GM12878 (cell line): Measurements from ENCODE around the gene CORO2B. TPM values are rescaled to one million over a fixed set of nuclear protein-coding genes. Genes with fewer than 3 reads are reported as not detected.
A peak's percentile ranks its signal among the peaks of the same experiment; 100 is the strongest.

ENCODE experiments used
- ATAC-seq: fragments of 200-7000 bp; cut with Tn5 transposase; 3 replicates; pipeline ENCODE4 v1.9.1; 2020; ENCODE audit warnings: mild to moderate bottlenecking, moderate library complexity
- BruUV-seq: library from RNA; stranded (reverse); fragments of 400-500 nt; replicated peaks from 2 replicates; lab custom pipeline; 2021; lab: Mats Ljungman, UMichigan
- CTCF ChIA-PET: fragments of 300-600 bp; sonication (Branson Sonifier 250); formaldehyde crosslinking; extraction: SDS; loops from one replicate; lab custom pipeline; 2021; ENCODE audit warnings: inconsistent platforms; lab: Yijun Ruan, JAX
- POLR2A ChIA-PET: fragments of 350-600 bp; formaldehyde crosslinking; extraction: SDS; loops from one replicate; lab custom pipeline; 2021; ENCODE audit warnings: inconsistent platforms; lab: Charles Lee
- RAD21 ChIA-PET: fragments of 300-600 bp; sonication (Branson Sonifier 250); formaldehyde crosslinking; loops from one replicate; lab custom pipeline; 2023; ENCODE audit warnings: antibody characterized with exemption; ENCODE audit not compliant: unreplicated experiment; lab: Charles Lee
- SMC1A ChIA-PET: fragments of 300-600 bp; sonication (Branson Sonifier 250); formaldehyde crosslinking; loops from one replicate; lab custom pipeline; 2023; ENCODE audit not compliant: unreplicated experiment, uncharacterized antibody; lab: Charles Lee
- DNase-seq: peaks from one replicate; pipeline ENCODE4 v3.0.0-alpha.2; 2011; ENCODE audit warnings: low read depth, low spot score
- FAIRE-seq: peaks from 3 replicates; lab custom pipeline; 2011; peaks lifted over from hg19 to GRCh38; lab: Jason Lieb, UNC
- H2AFZ ChIP-seq: 2 replicates; pipeline ENCODE4 v1.6.0; 2011; ENCODE audit warnings: low read depth, low read length, control low read depth; ENCODE audit not compliant: control insufficient read depth
- H3K27ac ChIP-seq: 2 replicates; pipeline ENCODE4 v1.5.1; 2011; ENCODE audit warnings: control low read depth; ENCODE audit not compliant: control insufficient read depth, insufficient read depth
- H3K27me3 ChIP-seq, 2 experiments: replicated peaks in 1 of 2; 2 replicates each; pipeline versions ENCODE4 v1.6.0 to v1.6.1; 2011; ENCODE audit warnings: low read length in 1 of 2; ENCODE audit not compliant: control insufficient read depth in 2 of 2, insufficient read depth in 2 of 2
- H3K36me3 ChIP-seq, 2 experiments: 2 replicates each; pipeline ENCODE4 v1.5.1; 2011; ENCODE audit warnings: low read length in 1 of 2; ENCODE audit not compliant: control insufficient read depth in 2 of 2, insufficient read depth in 2 of 2
- H3K4me1 ChIP-seq: 2 replicates; pipeline ENCODE4 v1.6.1; 2011; ENCODE audit warnings: mild to moderate bottlenecking, low read length, moderate library complexity, mixed read lengths; ENCODE audit not compliant: control insufficient read depth, insufficient read depth
- H3K4me2 ChIP-seq: 2 replicates; pipeline ENCODE4 v1.6.0; 2011; ENCODE audit warnings: control low read depth; ENCODE audit not compliant: control insufficient read depth, insufficient read depth
- H3K4me3 ChIP-seq: fragments of 200-600 bp; sonication (generic); 2 replicates; pipeline ENCODE4 v1.5.1; 2016
- H3K79me2 ChIP-seq: 2 replicates; pipeline ENCODE4 v1.6.0; 2011; ENCODE audit warnings: low read length; ENCODE audit not compliant: control insufficient read depth, insufficient read depth
- H3K9ac ChIP-seq: 2 replicates; pipeline ENCODE4 v1.8.0; 2011; ENCODE audit warnings: low read length, control low read depth, mixed read lengths; ENCODE audit not compliant: control insufficient read depth, insufficient read depth
- H3K9me3 ChIP-seq: replicated peaks from 3 replicates; pipeline ENCODE4 v1.5.1; 2011; ENCODE audit warnings: mild to moderate bottlenecking, low read length; ENCODE audit not compliant: control insufficient read depth, insufficient read depth
- H4K20me1 ChIP-seq: 2 replicates; pipeline ENCODE4 v1.6.0; 2011; ENCODE audit not compliant: control insufficient read depth, insufficient read depth
- BCL3 ChIP-seq: IDR thresholded peaks from 2 replicates; pipeline ENCODE4 v1.6.1; 2011; ENCODE audit warnings: borderline replicate concordance, low read depth, mild to moderate bottlenecking, moderate library complexity, low read length; ENCODE audit not compliant: insufficient read depth, poor library complexity, severe bottlenecking
- HDAC6 ChIP-seq: fragments of 200-600 bp; sonication (generic); IDR thresholded peaks from one replicate; pipeline ENCODE4 v1.8.0; 2017; ENCODE audit warnings: antibody characterized with exemption; ENCODE audit not compliant: unreplicated experiment
- KLF5 ChIP-seq: fragments of 450-650 bp; IDR thresholded peaks from 2 replicates; pipeline ENCODE4 v1.6.1; 2014; ENCODE audit warnings: mild to moderate bottlenecking; ENCODE audit not compliant: partially characterized antibody
- MYC ChIP-seq: IDR thresholded peaks from 2 replicates; pipeline ENCODE4 v1.6.1; 2011; ENCODE audit warnings: mild to moderate bottlenecking, low read length, moderate library complexity, inconsistent platforms; ENCODE audit not compliant: insufficient read depth, insufficient replicate concordance, insufficient read length, severe bottlenecking
- NR2C1 ChIP-seq: fragments of 450-650 bp; IDR thresholded peaks from 2 replicates; pipeline ENCODE4 v1.6.1; 2017; ENCODE audit warnings: antibody characterized with exemption, mild to moderate bottlenecking, moderate library complexity
- PML ChIP-seq: IDR thresholded peaks from 2 replicates; pipeline ENCODE4 v1.6.1; 2012; ENCODE audit warnings: low read length, inconsistent platforms
- POLR2AphosphoS2 ChIP-seq: IDR thresholded peaks from 2 replicates; pipeline ENCODE4 v1.6.1; 2011; ENCODE audit warnings: low read depth, mild to moderate bottlenecking, low read length, improper control_type of control experiment, moderate library complexity
- POLR2AphosphoS5 ChIP-seq: IDR thresholded peaks from 2 replicates; pipeline ENCODE4 v1.6.1; 2011; ENCODE audit warnings: mild to moderate bottlenecking, low read length, inconsistent platforms
- SRF ChIP-seq, 2 experiments: IDR thresholded peaks; 2 replicates each; pipeline ENCODE4 v1.6.1; 2011; ENCODE audit warnings: low read depth in 2 of 2, low read length in 2 of 2, mild to moderate bottlenecking in 1 of 2, moderate library complexity in 1 of 2
- TCF12 ChIP-seq: IDR thresholded peaks from 2 replicates; pipeline ENCODE4 v1.6.1; 2011; ENCODE audit warnings: low read depth, mild to moderate bottlenecking, low read length
- YBX1 ChIP-seq: fragments of 450-650 bp; IDR thresholded peaks from 2 replicates; pipeline ENCODE4 v1.6.1; 2016; ENCODE audit warnings: antibody characterized with exemption
- YY1 ChIP-seq: IDR thresholded peaks from 2 replicates; pipeline ENCODE4 v1.6.1; 2011; ENCODE audit warnings: low read depth, mild to moderate bottlenecking, low read length
- WGBS: methylation state at CpG from one replicate; pipeline ENCODE4 v1.1.6; 2016; ENCODE audit warnings: low lambda C conversion rate; ENCODE audit not compliant: insufficient replicate concordance, insufficient coverage; ENCODE audit errors: missing lambda C conversion rate; 5-methylcytosine and 5-hydroxymethylcytosine counted together
- in situ Hi-C: fragments of 300-500 bp; cut with MboI; formaldehyde crosslinking; loops from 9 replicates; pipeline ENCODE4 v1.14.3; 2018; ENCODE audit warnings: mixed read lengths
- intact Hi-C: fragments of 100-400 bp; cut with micrococcal nuclease; formaldehyde crosslinking; loops from one replicate; pipeline ENCODE4 v1.14.2; 2022; ENCODE audit not compliant: unreplicated experiment
- polyA plus RNA-seq, 11 experiments: library from polyadenylated mRNA; depleted of rRNA in 4 of 11; unstranded in 6 of 11; stranded (reverse) in 5 of 11; fragments of >200 nt; fragmentation: Nextera tagmentation in 4 of 11; fragmentation: Illumina TruSeq in 1 of 11; extraction: Ambion mirVana in 4 of 11; extraction: Trizol in 1 of 11; gene quantifications; 1 replicate in 1 of 11; 2 replicates in 10 of 11; pipeline versions ENCODE4 v1.2.1 to v1.2.3, GENCODE V29; 2011 to 2016; ENCODE audit warnings: inconsistent platforms in 2 of 11, missing spikeins in 2 of 11, low read depth in 1 of 11
- total RNA-seq, 4 experiments: library from RNA; depleted of rRNA in 3 of 4; stranded (reverse); fragments of >200 nt in 3 of 4; fragmentation: Illumina TruSeq in 1 of 4; extraction: Trizol in 1 of 4; gene quantifications; 2 replicates each; pipeline versions ENCODE4 v1.2.1 to v1.2.3, GENCODE V29; 2013 to 2021
- TF ChIP-seq, protein P1 (sequence below): fragments of 450-650 bp; IDR thresholded peaks from 2 replicates; pipeline ENCODE4 v1.6.1; 2014; ENCODE audit warnings: mild to moderate bottlenecking

CORO2B gene
- total and polyA plus RNA-seq, 10 of the 15 experiments (the other 5 are each of a cell fraction or from before 2014, with no cell fraction given), result 0.05 to 0.73 (median 0.13) TPM; not detected in 4

- RAD21 ChIA-PET, result no interaction called here
- no peak overlapping the region for H3K9ac ChIP-seq
- H3K4me2 ChIP-seq, result no peak overlapping the region
- H3K27ac ChIP-seq, result no peak overlapping the region
- H3K27me3 ChIP-seq, result no peaks in the 10 kb centered on the region
- SMC1A ChIA-PET, result no interaction called here
- H3K36me3 ChIP-seq, result peaks cover 8 to 20% of the 10 kb centered on the region in 2 experiments
- WGBS, result 87% methylated on average over 8 of the region's 8 CpGs
- no peaks in the 10 kb centered on the region for H3K4me1 ChIP-seq
- no peaks in the 10 kb centered on the region for H4K20me1 ChIP-seq
- no peaks in the 10 kb centered on the region for H3K79me2 ChIP-seq
- H3K9me3 ChIP-seq, result no peaks in the 10 kb centered on the region; the same call in 2 of the 3 replicates
- CTCF ChIA-PET, result no interaction called here
- intact Hi-C loops, result no loop called here
- DNase-seq, result no peak
- no TSS peak for BruUV-seq
- POLR2A ChIA-PET, result no interaction called here
- FAIRE-seq, result no peak
- TF ChIP-seq KLF5 (no peak), PML (0 out of 2 replicates have a peak, but pooled peaks have one; percentile 14), POLR2AphosphoS2 (0 out of 2 replicates have a peak, but pooled peaks have one; percentile 2)
- no peak overlapping the region for H3K4me3 ChIP-seq
- no peak for ATAC-seq
- no peak overlapping the region for H2AFZ ChIP-seq
- in situ Hi-C loops, result no loop called here
Observed at GRCh38 chr15:68775671-68776476, 197.1 kb downstream of the CORO2B start.

DNA sequence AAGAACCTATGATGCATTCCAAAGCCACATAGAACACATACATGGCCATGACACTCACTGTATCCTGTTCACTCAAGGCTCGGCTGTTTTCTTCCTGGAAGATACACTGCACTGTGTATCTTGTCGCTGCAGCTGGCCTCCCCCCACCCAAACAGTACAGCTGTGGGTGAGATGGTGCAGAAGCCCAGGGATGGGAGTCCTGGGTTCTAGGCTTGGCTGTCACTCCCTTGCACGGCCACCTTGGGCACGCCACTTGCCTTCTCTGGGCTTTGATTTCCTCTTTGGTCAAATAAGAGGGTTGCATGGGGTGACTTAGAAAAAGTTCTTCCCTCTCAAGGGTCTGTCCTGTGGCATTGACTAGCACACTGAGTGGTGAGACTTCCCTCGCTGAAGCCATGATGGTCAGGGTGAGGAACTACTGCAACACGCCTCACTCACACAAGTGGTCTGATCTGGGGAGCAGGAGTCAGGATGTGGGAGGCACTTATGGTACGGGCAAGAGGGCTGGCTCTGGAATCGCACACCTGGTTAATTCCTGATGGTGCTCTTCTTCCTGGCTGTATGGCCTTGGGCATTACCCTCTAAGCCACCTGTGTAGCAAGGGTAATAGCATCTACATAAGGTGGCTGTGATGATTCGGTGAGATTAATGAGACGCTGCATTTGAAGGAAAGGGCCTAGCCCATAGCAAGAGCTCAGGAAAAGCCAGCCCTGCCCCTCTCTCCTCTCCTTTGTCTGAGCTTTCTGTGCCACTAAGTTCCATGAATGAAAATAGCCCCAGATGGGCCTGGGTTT is 197.9 kb downstream of the CORO2B start:
- intact Hi-C loops (no loop called here), in situ Hi-C loops (no loop called here)
- Histone ChIP-seq H3K4me3 (no peak overlapping the region), H3K79me2 (no peaks in the 10 kb centered on the region), H3K9me3 (no peaks in the 10 kb centered on the region; the same call in 2 of the 3 replicates), H3K4me2 (no peak overlapping the region), H2AFZ (no peak overlapping the region), H3K9ac (no peak overlapping the region), H3K27ac (no peak overlapping the region), H3K27me3 (no peaks in the 10 kb centered on the region), H3K36me3 (peaks cover 8 to 20% of the 10 kb centered on the region in 2 experiments), H4K20me1 (no peaks in the 10 kb centered on the region), H3K4me1 (no peaks in the 10 kb centered on the region)
- no peak for FAIRE-seq
- SMC1A ChIA-PET, result no interaction called here
- POLR2A ChIA-PET, result no interaction called here
- no peak for DNase-seq
- ATAC-seq, result no peak; the same call in 2 of the 3 replicates
- CTCF ChIA-PET, result interaction anchor here (9.2 kb wide), 1 partner anchor 54 kb away, joined by 124 read pairs; no protein-coding TSS in a partner anchor
- WGBS, result 96% methylated on average over 10 of the region's 10 CpGs
- BruUV-seq, result no TSS peak
- RAD21 ChIA-PET, result no interaction called here
- TF ChIP-seq HDAC6 (no peak), YY1 (no peak), MYC (no peak), NR2C1 (no peak), POLR2AphosphoS5 (0 out of 2 replicates have a peak, but pooled peaks have one; percentile 29), BCL3 (peak; percentile 9), TCF12 (no peak), SRF (IDR thresholded peaks at IDR 0.05; ENCODE audit: low read depth in 2 of 2, low read length in 2 of 2) (no peak), YBX1 (no peak)
- TF ChIP-seq, protein P1, sequence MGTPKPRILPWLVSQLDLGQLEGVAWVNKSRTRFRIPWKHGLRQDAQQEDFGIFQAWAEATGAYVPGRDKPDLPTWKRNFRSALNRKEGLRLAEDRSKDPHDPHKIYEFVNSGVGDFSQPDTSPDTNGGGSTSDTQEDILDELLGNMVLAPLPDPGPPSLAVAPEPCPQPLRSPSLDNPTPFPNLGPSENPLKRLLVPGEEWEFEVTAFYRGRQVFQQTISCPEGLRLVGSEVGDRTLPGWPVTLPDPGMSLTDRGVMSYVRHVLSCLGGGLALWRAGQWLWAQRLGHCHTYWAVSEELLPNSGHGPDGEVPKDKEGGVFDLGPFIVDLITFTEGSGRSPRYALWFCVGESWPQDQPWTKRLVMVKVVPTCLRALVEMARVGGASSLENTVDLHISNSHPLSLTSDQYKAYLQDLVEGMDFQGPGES, result no peak
